ENCODE results near the gene JARID2. TPM values are rescaled to one million over a fixed set of nuclear protein-coding genes. Genes with fewer than 3 reads are reported as not detected.

The JARID2 gene
- total and polyA plus RNA-seq, 2 of the 13 experiments (the other 11 are each of a cell fraction or from before 2014, with no cell fraction given): 7.5 to 10.3 TPM

DNA sequence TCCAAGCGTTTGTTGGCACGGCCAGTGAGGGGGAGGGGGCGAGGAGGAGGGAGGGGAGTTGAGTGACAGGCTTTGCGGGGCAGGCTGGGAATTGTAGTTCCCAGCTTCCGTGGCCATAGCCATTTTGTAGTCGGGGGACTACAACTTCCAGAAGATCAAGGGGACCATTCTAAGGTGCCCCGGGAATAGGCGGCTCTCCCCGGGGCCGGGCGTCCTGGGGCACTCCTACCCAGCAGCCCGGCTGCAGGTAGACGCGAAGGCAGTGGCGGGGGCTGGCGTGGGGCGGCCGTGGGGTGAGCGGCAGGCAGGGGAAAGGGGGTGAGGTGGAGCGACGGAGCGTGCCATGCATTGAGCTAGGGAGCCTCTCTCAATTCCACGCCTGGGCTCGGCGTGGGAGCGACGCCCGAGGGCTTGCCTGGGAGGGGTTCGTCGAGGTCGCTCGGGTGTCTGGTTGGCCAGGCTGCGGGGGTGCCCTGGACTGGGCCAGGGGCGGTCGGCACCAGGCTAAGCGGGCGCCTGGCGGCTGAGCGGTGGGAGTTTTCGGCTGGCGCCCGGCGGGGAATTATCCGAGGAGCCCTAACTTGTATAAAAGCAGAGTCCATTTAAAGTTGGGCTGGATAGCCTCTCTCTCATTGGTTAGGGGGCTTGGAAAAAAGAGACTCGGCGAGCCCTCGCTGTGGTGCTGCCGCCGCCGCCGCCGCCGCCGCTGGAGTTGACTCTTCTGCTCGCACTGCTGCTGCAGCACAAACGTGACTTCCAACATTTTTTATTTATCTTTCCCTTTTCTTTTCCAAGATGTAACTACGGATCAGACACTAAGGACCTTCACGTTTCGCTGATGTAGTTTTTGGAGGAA, at the start of gene JARID2 (continued):
- TF ChIP-seq ZBTB38 (CRISPR knock-in tag; IDR thresholded peaks at IDR 0.05) (peak; percentile 40; the same call in 1 of the 2 replicates), ZNF75D (CRISPR knock-in tag; IDR thresholded peaks at IDR 0.05; ENCODE audit: borderline replicate concordance) (no peak), TP53 (CRISPR knock-in tag; conservative IDR thresholded peaks at IDR 0.05) (no peak), CAMTA2 (CRISPR knock-in tag; IDR thresholded peaks at IDR 0.05; ENCODE audit: borderline replicate concordance) (no peak), KMT2A (CRISPR knock-in tag; IDR thresholded peaks at IDR 0.05) (peak; percentile 79), TGIF2 (CRISPR knock-in tag; IDR thresholded peaks at IDR 0.05) (no peak; the same call in 1 of the 2 replicates), ZBTB1 (CRISPR knock-in tag; IDR thresholded peaks at IDR 0.05; ENCODE audit: borderline replicate concordance) (no peak), NR2C2 (CRISPR knock-in tag; IDR thresholded peaks at IDR 0.05; ENCODE audit: borderline replicate concordance) (peak; percentile 48), WIZ (CRISPR knock-in tag; IDR thresholded peaks at IDR 0.05) (peak; percentile 59; the same call in 1 of the 2 replicates), MLLT10 (CRISPR knock-in tag; IDR thresholded peaks at IDR 0.05) (no peak), ZNF292 (CRISPR knock-in tag; IDR thresholded peaks at IDR 0.05; ENCODE audit: borderline replicate concordance, low read depth) (peak; percentile 52; the same call in 1 of the 2 replicates), MED1 (CRISPR knock-in tag; IDR thresholded peaks at IDR 0.05) (peak; percentile 19), CBX2 (IDR thresholded peaks at IDR 0.05; ENCODE audit: low read depth, low read length) (no peak), CBX2 (CRISPR knock-in tag; IDR thresholded peaks at IDR 0.05; ENCODE audit: low read depth) (no peak), CREM (IDR thresholded peaks at IDR 0.05) (peak; percentile 83), CREM (CRISPR knock-in tag; IDR thresholded peaks at IDR 0.05) (no peak), ZNF724P (CRISPR knock-in tag; IDR thresholded peaks at IDR 0.05; ENCODE audit: borderline replicate concordance) (no peak), MTA3 (CRISPR knock-in tag; IDR thresholded peaks at IDR 0.05) (no peak), GPN1 (CRISPR knock-in tag; IDR thresholded peaks at IDR 0.05; ENCODE audit: borderline replicate concordance) (no peak), ZNF883 (CRISPR knock-in tag; IDR thresholded peaks at IDR 0.05; ENCODE audit: not compliant biosample characterization) (peak; percentile 91), RARA (CRISPR knock-in tag; IDR thresholded peaks at IDR 0.05) (peak; percentile 8; the same call in 1 of the 2 replicates)
- TF ChIP-seq, protein P1, sequence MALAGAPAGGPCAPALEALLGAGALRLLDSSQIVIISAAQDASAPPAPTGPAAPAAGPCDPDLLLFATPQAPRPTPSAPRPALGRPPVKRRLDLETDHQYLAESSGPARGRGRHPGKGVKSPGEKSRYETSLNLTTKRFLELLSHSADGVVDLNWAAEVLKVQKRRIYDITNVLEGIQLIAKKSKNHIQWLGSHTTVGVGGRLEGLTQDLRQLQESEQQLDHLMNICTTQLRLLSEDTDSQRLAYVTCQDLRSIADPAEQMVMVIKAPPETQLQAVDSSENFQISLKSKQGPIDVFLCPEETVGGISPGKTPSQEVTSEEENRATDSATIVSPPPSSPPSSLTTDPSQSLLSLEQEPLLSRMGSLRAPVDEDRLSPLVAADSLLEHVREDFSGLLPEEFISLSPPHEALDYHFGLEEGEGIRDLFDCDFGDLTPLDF (CRISPR knock-in tag; IDR thresholded peaks at IDR 0.05): no peak
- TF ChIP-seq, protein P2, sequence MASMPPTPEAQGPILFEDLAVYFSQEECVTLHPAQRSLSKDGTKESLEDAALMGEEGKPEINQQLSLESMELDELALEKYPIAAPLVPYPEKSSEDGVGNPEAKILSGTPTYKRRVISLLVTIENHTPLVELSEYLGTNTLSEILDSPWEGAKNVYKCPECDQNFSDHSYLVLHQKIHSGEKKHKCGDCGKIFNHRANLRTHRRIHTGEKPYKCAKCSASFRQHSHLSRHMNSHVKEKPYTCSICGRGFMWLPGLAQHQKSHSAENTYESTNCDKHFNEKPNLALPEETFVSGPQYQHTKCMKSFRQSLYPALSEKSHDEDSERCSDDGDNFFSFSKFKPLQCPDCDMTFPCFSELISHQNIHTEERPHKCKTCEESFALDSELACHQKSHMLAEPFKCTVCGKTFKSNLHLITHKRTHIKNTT (CRISPR knock-in tag; IDR thresholded peaks at IDR 0.05): no peak
- TF ChIP-seq, protein P3, sequence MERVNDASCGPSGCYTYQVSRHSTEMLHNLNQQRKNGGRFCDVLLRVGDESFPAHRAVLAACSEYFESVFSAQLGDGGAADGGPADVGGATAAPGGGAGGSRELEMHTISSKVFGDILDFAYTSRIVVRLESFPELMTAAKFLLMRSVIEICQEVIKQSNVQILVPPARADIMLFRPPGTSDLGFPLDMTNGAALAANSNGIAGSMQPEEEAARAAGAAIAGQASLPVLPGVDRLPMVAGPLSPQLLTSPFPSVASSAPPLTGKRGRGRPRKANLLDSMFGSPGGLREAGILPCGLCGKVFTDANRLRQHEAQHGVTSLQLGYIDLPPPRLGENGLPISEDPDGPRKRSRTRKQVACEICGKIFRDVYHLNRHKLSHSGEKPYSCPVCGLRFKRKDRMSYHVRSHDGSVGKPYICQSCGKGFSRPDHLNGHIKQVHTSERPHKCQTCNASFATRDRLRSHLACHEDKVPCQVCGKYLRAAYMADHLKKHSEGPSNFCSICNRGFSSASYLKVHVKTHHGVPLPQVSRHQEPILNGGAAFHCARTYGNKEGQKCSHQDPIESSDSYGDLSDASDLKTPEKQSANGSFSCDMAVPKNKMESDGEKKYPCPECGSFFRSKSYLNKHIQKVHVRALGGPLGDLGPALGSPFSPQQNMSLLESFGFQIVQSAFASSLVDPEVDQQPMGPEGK (CRISPR knock-in tag; IDR thresholded peaks at IDR 0.05): peak; percentile 85
- TF ChIP-seq, protein P4, sequence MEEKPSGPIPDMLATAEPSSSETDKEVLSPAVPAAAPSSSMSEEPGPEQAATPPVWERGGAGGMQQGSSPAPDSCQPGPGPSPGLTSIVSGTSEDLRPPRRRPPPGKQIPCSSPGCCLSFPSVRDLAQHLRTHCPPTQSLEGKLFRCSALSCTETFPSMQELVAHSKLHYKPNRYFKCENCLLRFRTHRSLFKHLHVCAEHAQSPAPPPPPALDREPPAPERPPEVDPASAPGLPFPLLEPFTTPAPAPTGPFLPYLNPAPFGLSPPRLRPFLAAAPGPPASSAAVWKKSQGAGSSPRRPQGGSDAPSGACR (CRISPR knock-in tag; IDR thresholded peaks at IDR 0.05): peak; percentile 90

Measured in HepG2 (cell line).